ENCODE results near the gene EPHB4.

EPHB4 gene

DNA sequence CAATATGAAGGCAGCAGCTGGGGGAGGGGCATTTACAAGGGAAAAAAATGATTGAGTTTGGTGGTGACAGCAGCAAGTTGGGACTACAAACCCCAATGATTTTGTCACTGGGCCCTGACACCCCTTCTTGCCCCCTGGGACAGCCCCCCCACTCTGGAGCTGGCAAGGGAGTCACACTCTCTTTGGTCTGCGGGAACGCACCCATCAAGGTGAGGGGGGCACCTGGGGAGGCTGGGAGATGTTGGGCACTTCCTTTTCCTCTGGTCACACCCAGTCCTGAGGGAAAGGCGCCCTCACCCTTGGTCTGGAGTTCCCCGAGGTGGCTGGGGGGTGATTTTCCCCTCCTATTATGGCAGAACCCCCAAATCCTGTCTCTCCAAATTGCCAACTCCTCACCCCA is 24.4 kb downstream of the EPHB4 start:
- Histone ChIP-seq H3K27ac (ENCODE audit: low read depth, low read length, poor library complexity, severe bottlenecking) (no peak overlapping the region), H3K27me3 (ENCODE audit: insufficient read depth, low read length) (no peaks in the 10 kb centered on the region; the same call in 1 of the 2 replicates), H3F3A (ENCODE audit: insufficient read depth, low read length) (no peaks in the 10 kb centered on the region), H3K9ac (ENCODE audit: low read length) (no peak overlapping the region), H3K9me2 (ENCODE audit: low read depth, low read length) (no peaks in the 10 kb centered on the region), H3K4me3 (ENCODE audit: low read depth, low read length, poor library complexity, severe bottlenecking) (no peak overlapping the region), H2AFZ (ENCODE audit: low read length) (no peak overlapping the region), H3K4me2 (ENCODE audit: low read length) (no peak overlapping the region), H3K79me2 (ENCODE audit: insufficient read depth, low read length) (no peaks in the 10 kb centered on the region), H3K4me1 (ENCODE audit: insufficient read depth, low read length, severe bottlenecking) (no peaks in the 10 kb centered on the region), H3K36me3 (ENCODE audit: insufficient read depth, low read length) (no peaks in the 10 kb centered on the region), H4K20me1 (ENCODE audit: insufficient read depth, low read length) (no peaks in the 10 kb centered on the region), H3K9me3 (ENCODE audit: low read length) (no peaks in the 10 kb centered on the region)
- TF ChIP-seq, protein P1, sequence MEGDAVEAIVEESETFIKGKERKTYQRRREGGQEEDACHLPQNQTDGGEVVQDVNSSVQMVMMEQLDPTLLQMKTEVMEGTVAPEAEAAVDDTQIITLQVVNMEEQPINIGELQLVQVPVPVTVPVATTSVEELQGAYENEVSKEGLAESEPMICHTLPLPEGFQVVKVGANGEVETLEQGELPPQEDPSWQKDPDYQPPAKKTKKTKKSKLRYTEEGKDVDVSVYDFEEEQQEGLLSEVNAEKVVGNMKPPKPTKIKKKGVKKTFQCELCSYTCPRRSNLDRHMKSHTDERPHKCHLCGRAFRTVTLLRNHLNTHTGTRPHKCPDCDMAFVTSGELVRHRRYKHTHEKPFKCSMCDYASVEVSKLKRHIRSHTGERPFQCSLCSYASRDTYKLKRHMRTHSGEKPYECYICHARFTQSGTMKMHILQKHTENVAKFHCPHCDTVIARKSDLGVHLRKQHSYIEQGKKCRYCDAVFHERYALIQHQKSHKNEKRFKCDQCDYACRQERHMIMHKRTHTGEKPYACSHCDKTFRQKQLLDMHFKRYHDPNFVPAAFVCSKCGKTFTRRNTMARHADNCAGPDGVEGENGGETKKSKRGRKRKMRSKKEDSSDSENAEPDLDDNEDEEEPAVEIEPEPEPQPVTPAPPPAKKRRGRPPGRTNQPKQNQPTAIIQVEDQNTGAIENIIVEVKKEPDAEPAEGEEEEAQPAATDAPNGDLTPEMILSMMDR (IDR thresholded peaks at IDR 0.05; ENCODE audit: low read length), result no peak
- TF ChIP-seq EZH2 (IDR thresholded peaks at IDR 0.05; ENCODE audit: borderline replicate concordance, low read length), result no peak

DNA sequence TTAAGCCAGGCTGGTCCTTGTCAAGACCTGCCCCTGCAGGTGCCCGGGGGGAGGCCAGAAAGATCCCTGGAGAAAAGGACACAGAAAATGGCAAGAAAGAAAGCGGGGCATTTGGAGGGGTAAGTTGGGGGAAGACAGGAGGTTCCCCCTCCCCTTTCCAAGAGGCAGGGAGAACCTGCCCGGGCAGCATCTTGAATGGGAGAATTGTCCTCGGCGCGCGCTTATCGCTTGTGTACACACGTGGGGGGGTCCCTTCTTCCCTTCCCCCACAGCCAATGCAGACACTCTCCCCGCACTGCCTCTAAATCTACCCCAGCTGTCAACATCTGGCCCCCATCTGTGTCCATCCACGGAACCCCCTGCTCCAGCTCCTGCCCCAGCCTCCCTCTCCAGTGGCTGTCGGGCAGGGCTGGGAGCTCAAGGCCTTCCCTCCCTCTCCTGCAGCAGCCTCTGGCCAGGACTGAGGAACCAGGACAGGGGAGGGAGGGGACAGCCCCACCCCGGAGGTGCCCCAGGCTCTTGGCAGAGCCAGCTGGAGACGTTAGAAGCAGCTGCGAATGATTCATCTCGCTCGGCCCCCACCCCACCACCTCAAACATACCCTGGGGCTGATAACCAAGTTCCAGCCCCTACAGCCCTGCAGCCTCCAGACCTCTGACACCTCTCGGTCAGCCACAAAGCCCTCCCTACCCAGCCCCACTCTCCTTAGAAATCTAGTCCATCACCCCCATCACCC is 25.3 kb downstream of the EPHB4 start:
- Histone ChIP-seq H3K79me2 (ENCODE audit: insufficient read depth, low read length) (no peaks in the 10 kb centered on the region), H3K4me3 (ENCODE audit: low read depth, low read length, poor library complexity, severe bottlenecking) (no peak overlapping the region), H3K4me2 (ENCODE audit: low read length) (no peak overlapping the region), H3K4me1 (ENCODE audit: insufficient read depth, low read length, severe bottlenecking) (no peaks in the 10 kb centered on the region), H3K36me3 (ENCODE audit: insufficient read depth, low read length) (no peaks in the 10 kb centered on the region), H3K27ac (ENCODE audit: low read depth, low read length, poor library complexity, severe bottlenecking) (no peak overlapping the region), H4K20me1 (ENCODE audit: insufficient read depth, low read length) (no peaks in the 10 kb centered on the region), H3K9me3 (ENCODE audit: low read length) (no peaks in the 10 kb centered on the region), H3K27me3 (ENCODE audit: insufficient read depth, low read length) (peaks cover 4% of the 10 kb centered on the region; the same call in 1 of the 2 replicates), H3F3A (ENCODE audit: insufficient read depth, low read length) (no peaks in the 10 kb centered on the region), H3K9me2 (ENCODE audit: low read depth, low read length) (no peaks in the 10 kb centered on the region), H2AFZ (ENCODE audit: low read length) (no peak overlapping the region), H3K9ac (ENCODE audit: low read length) (no peak overlapping the region)
- TF ChIP-seq EZH2 (IDR thresholded peaks at IDR 0.05; ENCODE audit: borderline replicate concordance, low read length), result no peak
- TF ChIP-seq, protein P1 (IDR thresholded peaks at IDR 0.05; ENCODE audit: low read length), result no peak

DNA sequence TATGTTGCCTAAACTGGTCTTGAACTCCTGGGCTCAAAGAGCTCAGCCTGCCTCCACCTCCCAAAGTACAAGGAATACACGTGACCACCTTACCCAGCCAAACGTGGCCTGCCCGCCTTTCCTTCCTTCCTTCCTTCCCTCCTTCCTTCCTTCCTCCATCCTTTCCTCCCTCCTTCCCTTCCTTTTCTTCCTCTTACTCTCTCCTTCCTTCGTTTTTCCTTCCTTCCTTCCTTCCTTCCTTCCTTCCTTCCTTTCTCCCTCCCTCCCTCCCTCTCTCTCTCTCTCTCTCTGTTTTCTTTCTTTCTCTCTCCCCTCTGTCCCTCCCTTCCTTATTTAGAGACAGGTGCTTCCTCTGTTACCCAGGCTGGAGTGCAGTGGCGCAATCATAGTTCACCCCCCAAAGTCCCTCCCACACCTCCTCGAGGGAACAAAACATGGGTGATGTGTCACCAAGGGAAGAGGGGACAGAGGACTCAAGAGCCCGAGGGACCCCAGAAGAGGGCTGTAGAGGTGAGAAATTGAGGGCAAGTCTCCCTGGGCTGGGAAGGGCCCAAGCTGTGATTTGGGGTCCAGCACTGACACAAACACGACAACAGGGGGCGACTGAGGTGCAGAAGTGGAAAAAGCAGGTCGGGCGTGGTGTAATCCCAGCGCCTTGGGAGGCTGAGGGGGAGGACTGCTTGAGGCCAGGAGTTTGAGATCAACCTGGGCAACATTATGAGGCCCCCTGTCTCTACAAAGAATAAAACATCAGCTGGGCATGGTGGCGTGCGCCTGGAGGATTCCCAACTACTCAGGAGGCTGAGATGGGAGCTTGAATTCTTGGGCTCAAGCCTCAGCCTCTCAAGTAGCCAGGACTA is 28.1 kb downstream of the EPHB4 start:
- no peaks in the 10 kb centered on the region for H4K20me1 ChIP-seq (ENCODE audit: insufficient read depth, low read length)
- H2AFZ ChIP-seq (ENCODE audit: low read length), result no peak overlapping the region
- TF ChIP-seq, protein P1 (IDR thresholded peaks at IDR 0.05; ENCODE audit: low read length), result peak; percentile 86
- no peak for TF ChIP-seq EZH2 (IDR thresholded peaks at IDR 0.05; ENCODE audit: borderline replicate concordance, low read length)
- H3K9ac ChIP-seq (ENCODE audit: low read length), result no peak overlapping the region
- H3K4me1 ChIP-seq (ENCODE audit: insufficient read depth, low read length, severe bottlenecking), result no peaks in the 10 kb centered on the region
- no peaks in the 10 kb centered on the region for H3K36me3 ChIP-seq (ENCODE audit: insufficient read depth, low read length)
- no peak overlapping the region for H3K27ac ChIP-seq (ENCODE audit: low read depth, low read length, poor library complexity, severe bottlenecking)
- H3F3A ChIP-seq (ENCODE audit: insufficient read depth, low read length), result no peaks in the 10 kb centered on the region
- no peak overlapping the region for H3K4me3 ChIP-seq (ENCODE audit: low read depth, low read length, poor library complexity, severe bottlenecking)
- H3K9me3 ChIP-seq (ENCODE audit: low read length), result no peaks in the 10 kb centered on the region
- peaks cover 5% of the 10 kb centered on the region; the same call in 1 of the 2 replicates for H3K27me3 ChIP-seq (ENCODE audit: insufficient read depth, low read length)
- no peak overlapping the region for H3K4me2 ChIP-seq (ENCODE audit: low read length)
- H3K9me2 ChIP-seq (ENCODE audit: low read depth, low read length), result no peaks in the 10 kb centered on the region
- H3K79me2 ChIP-seq (ENCODE audit: insufficient read depth, low read length), result no peaks in the 10 kb centered on the region

All from OCI-LY1 (cell line).